COR-L47 (cell line): ENCODE results near the gene PCSK5.

ENCODE experiments used
- DNase-seq: peaks from one replicate; lab custom pipeline; 2025; lab: John Stamatoyannopoulos, UW

PCSK5 gene

GRCh38 chr9:76396597-76396996 is 506.1 kb downstream of the PCSK5 start:
- DNase-seq = no peak

GRCh38 chr9:76399856-76400255 is 509.4 kb downstream of the PCSK5 start:
- DNase-seq = no peak

GRCh38 chr9:76400534-76401096 is 510.1 kb downstream of the PCSK5 start:
- no peak for DNase-seq

- DNase-seq = no peak
These were observed 510.7 kb downstream of the PCSK5 start for GRCh38 chr9:76401176-76401575.

GRCh38 chr9:76401580-76402354 is 511.3 kb downstream of the PCSK5 start:
- DNase-seq = no peak

- DNase-seq = peak; percentile 49
These were observed 512.9 kb downstream of the PCSK5 start for GRCh38 chr9:76403352-76403751.

GRCh38 chr9:76404401-76404800 is 513.9 kb downstream of the PCSK5 start:
- DNase-seq = no peak

GRCh38 chr9:76405340-76405739 is 514.9 kb downstream of the PCSK5 start:
- no peak for DNase-seq

- DNase-seq = no peak
These were observed 515.4 kb downstream of the PCSK5 start for GRCh38 chr9:76405868-76406267.
